WI38 (cell line): Measurements from ENCODE around the gene ARHGEF10L.
"Not testable (repeated sequence)": the region's sequence is repeated elsewhere in the genome, so short reads cannot be mapped to it uniquely, and the experiment has no call there.

Source experiments
- H3K4me3 ChIP-seq: 2 replicates; pipeline ENCODE4 v1.5.1; 2011; ENCODE audit warnings: low read depth, mild to moderate bottlenecking, control low read depth, low read length
- CTCF ChIP-seq: IDR thresholded peaks from 2 replicates; pipeline ENCODE4 v1.5.1; 2012; ENCODE audit warnings: low read depth, mild to moderate bottlenecking, control low read depth, low read length

ARHGEF10L gene

GRCh38 chr1:17743008-17743647 lies 203.6 kb downstream of the ARHGEF10L start:
- no peak for TF ChIP-seq CTCF
- no peak overlapping the region for H3K4me3 ChIP-seq

- TF ChIP-seq CTCF: no peak
- no peak overlapping the region for H3K4me3 ChIP-seq
Observed at GRCh38 chr1:17743925-17744324, 204.4 kb downstream of the ARHGEF10L start.

- no peak for TF ChIP-seq CTCF
- no peak overlapping the region for H3K4me3 ChIP-seq
Observed at GRCh38 chr1:17744666-17745478, 205.4 kb downstream of the ARHGEF10L start.

- no peak for TF ChIP-seq CTCF
Observed at GRCh38 chr1:17745479-17745955, 206.0 kb downstream of the ARHGEF10L start.

GRCh38 chr1:17746281-17746680 lies 206.8 kb downstream of the ARHGEF10L start:
- H3K4me3 ChIP-seq: not testable (repeated sequence)

More at GRCh38 chr1:17745479-17745955, 206.0 kb downstream of the ARHGEF10L start:
- no peak overlapping the region for H3K4me3 ChIP-seq

- no peak for TF ChIP-seq CTCF
- H3K4me3 ChIP-seq: no peak overlapping the region
Observed at GRCh38 chr1:17746920-17747319, 207.4 kb downstream of the ARHGEF10L start.
